Retinal pigment epithelial cell (primary cell): Measurements from ENCODE around the gene GABBR2.
A peak's percentile ranks its signal among the peaks of the same experiment; 100 is the strongest.

ENCODE experiments used
- DNase-seq: peaks from one replicate; pipeline ENCODE4 v3.0.0-alpha.2; 2010; ENCODE audit warnings: low read depth
- H3K4me3 ChIP-seq: 2 replicates; pipeline ENCODE4 v1.5.1; 2011; ENCODE audit warnings: mild to moderate bottlenecking, low read length, control low read depth, moderate library complexity
- CTCF ChIP-seq: conservative IDR thresholded peaks from 2 replicates; pipeline ENCODE4 v1.5.1; 2011; ENCODE audit warnings: low read depth, low read length, control low read depth, inconsistent platforms

GABBR2 gene

GRCh38 chr9:98635374-98635773 is 73.4 kb downstream of the GABBR2 start:
- H3K4me3 ChIP-seq, result no peak overlapping the region
- no peak for TF ChIP-seq CTCF
- no peak for DNase-seq

DNA sequence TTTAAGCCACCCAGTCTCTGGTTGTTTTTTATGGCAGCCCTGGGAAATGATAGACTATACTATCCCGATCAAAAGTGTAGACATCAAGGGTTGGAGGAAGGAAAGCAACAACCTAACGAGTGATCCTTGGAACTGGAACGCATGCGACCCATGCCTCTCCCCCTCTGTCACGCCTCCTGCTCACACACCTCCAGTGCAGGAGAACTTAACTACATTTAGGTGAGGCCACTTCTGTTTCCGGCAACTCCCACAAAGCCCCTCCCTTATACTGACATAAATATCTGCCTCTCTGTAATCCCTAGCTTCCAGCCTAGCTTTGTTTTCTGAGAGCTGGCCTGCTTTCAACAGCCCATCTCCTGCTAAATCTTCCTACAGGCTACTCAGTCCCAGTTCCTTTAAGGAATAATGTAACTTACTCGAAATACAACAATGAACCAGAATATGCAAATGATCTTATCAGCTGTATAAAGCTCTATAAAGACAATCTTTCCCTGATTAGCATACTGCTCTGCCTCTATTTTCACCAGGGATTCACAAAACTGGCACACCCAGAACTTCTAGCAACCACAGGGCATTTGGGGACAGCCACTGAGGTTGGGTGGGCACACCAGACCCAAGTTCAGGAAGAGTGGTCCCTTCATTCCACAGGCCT is 73.9 kb downstream of the GABBR2 start:
- no peak overlapping the region for H3K4me3 ChIP-seq
- no peak for DNase-seq
- TF ChIP-seq CTCF, result no peak

- TF ChIP-seq CTCF, result no peak
- H3K4me3 ChIP-seq, result no peak overlapping the region
- no peak for DNase-seq
Measured at GRCh38 chr9:98632839-98633238, 75.9 kb downstream of the GABBR2 start.

DNA sequence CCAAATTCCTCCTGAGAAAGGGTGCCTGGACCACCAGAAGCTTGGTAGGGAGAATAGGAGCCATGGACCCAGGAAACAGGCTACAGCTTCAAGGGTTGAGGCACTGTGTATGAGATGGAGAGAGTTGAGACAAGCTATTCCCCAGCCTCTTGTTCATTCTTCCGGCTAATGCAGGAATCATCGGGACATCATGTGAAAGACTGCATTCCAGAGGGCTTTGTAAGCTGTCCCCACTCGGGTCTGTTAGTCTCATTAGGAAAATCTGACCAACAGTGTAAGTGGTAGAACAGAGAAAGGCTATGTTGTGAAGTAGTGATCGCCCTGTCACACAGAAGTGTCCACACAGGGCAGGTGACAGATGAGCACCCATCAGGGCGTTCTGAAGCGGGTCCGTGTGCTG is 81.4 kb downstream of the GABBR2 start:
- DNase-seq, result peak; percentile 54
- no peak for TF ChIP-seq CTCF
- H3K4me3 ChIP-seq, result no peak overlapping the region

- TF ChIP-seq CTCF, result no peak
- no peak for DNase-seq
- no peak overlapping the region for H3K4me3 ChIP-seq
Measured at GRCh38 chr9:98625728-98626127, 83.0 kb downstream of the GABBR2 start.

- TF ChIP-seq CTCF, result no peak
- no peak for DNase-seq
- H3K4me3 ChIP-seq, result no peak overlapping the region
Measured at GRCh38 chr9:98619788-98620187, 88.9 kb downstream of the GABBR2 start.

DNA sequence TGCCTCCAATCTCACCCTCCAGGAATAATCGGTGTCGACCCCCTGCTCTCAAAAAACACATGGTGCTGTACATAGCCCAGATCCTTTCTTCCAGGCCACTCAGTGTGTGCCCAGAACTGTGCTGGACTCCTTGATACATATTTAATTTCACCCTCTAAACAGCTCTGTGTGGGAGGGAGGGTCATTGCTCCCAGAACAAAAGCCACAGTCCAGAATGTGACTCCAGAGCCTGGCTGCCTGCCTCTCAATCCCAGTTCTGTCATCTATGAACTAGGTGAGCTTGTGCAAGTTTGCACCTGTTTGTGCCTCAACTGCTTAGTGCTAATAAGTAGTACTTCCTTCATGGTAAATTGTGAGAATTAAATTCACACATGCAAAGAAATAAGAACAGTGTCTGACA is 93.1 kb downstream of the GABBR2 start:
- H3K4me3 ChIP-seq, result no peak overlapping the region
- no peak for DNase-seq
- TF ChIP-seq CTCF, result no peak
